IMR-90 (cell line): ENCODE measurements around the gene ARHGEF1. TPM values are rescaled to one million over a fixed set of nuclear protein-coding genes. Genes with fewer than 3 reads are reported as not detected.

ENCODE experiments used
- ATAC-seq: fragments of 200-7000 bp; cut with Tn5 transposase; 2 replicates; pipeline ENCODE4 v1.9.1; 2020; ENCODE audit warnings: low read depth, mild to moderate bottlenecking, moderate library complexity
- BruUV-seq: library from RNA; stranded (reverse); fragments of 400-500 nt; replicated peaks from 2 replicates; lab custom pipeline; 2021; lab: Mats Ljungman, UMichigan
- CTCF ChIA-PET: fragments of 300-600 bp; formaldehyde crosslinking; extraction: SDS; loops from one replicate; lab custom pipeline; 2021; ENCODE audit warnings: antibody characterized with exemption; lab: Yijun Ruan, JAX
- POLR2A ChIA-PET: fragments of 300-600 bp; sonication (Branson Sonifier 250); formaldehyde crosslinking; loops from one replicate; lab custom pipeline; 2022; ENCODE audit warnings: antibody characterized with exemption; ENCODE audit not compliant: unreplicated experiment; lab: Charles Lee
- DNase-seq: peaks from one replicate; pipeline ENCODE4 v3.0.0; 2013
- H2AFZ ChIP-seq: replicated peaks from 2 replicates; pipeline ENCODE3; 2013; ENCODE audit warnings: low read length, mild to moderate bottlenecking; ENCODE audit not compliant: poor library complexity
- H2AK5ac ChIP-seq: 2 replicates; pipeline ENCODE4 v1.6.1; 2013; ENCODE audit warnings: low read depth, low read length, inconsistent platforms
- H2AK9ac ChIP-seq: replicated peaks from 2 replicates; pipeline ENCODE3; 2013; ENCODE audit warnings: mild to moderate bottlenecking, low read depth, low read length, moderate library complexity; ENCODE audit not compliant: poor library complexity
- H2BK120ac ChIP-seq: 2 replicates; pipeline ENCODE4 v1.6.1; 2013; ENCODE audit warnings: low read depth, low read length, inconsistent platforms
- H2BK15ac ChIP-seq: 3 replicates; pipeline ENCODE4 v1.6.1; 2013; ENCODE audit warnings: low read depth, low read length, inconsistent platforms
- H2BK20ac ChIP-seq: 2 replicates; pipeline ENCODE4 v1.6.1; 2013; ENCODE audit warnings: low read depth, mild to moderate bottlenecking, inconsistent platforms, low read length, moderate library complexity
- H2BK5ac ChIP-seq: 2 replicates; pipeline ENCODE4 v1.6.1; 2013; ENCODE audit warnings: mild to moderate bottlenecking, low read depth, low read length, inconsistent platforms; ENCODE audit not compliant: poor library complexity, severe bottlenecking
- H3K14ac ChIP-seq: replicated peaks from 2 replicates; pipeline ENCODE4 v1.6.1; 2013; ENCODE audit warnings: low read depth, low read length, inconsistent platforms
- H3K18ac ChIP-seq: 2 replicates; pipeline ENCODE4 v1.6.1; 2013; ENCODE audit warnings: low read depth, low read length, control low read depth
- H3K23ac ChIP-seq: 2 replicates; pipeline ENCODE4 v1.6.1; 2013; ENCODE audit warnings: low read depth, low read length, inconsistent platforms
- H3K27ac ChIP-seq: 2 replicates; pipeline ENCODE4 v1.5.1; 2013; ENCODE audit warnings: mild to moderate bottlenecking, control low read depth, low read length; ENCODE audit not compliant: insufficient read depth
- H3K27me3 ChIP-seq: 2 replicates; pipeline ENCODE4 v1.6.1; 2013; ENCODE audit warnings: low read length; ENCODE audit not compliant: control insufficient read depth, insufficient read depth
- H3K36me3 ChIP-seq: 2 replicates; pipeline ENCODE4 v1.6.1; 2013; ENCODE audit warnings: low read length, mixed read lengths; ENCODE audit not compliant: control insufficient read depth, insufficient read depth
- H3K4ac ChIP-seq: 2 replicates; pipeline ENCODE4 v1.6.1; 2013; ENCODE audit warnings: low read depth, low read length, inconsistent platforms
- H3K4me1 ChIP-seq: 2 replicates; pipeline ENCODE4 v1.6.1; 2013; ENCODE audit warnings: low read length, mixed read lengths; ENCODE audit not compliant: control insufficient read depth, insufficient read depth
- H3K4me2 ChIP-seq: 2 replicates; pipeline ENCODE4 v1.6.1; 2013; ENCODE audit warnings: low read depth, mild to moderate bottlenecking, control low read depth, low read length, moderate library complexity
- H3K4me3 ChIP-seq: 2 replicates; pipeline ENCODE4 v1.5.1; 2013; ENCODE audit warnings: low read depth, mild to moderate bottlenecking, control low read depth, low read length, moderate library complexity; ENCODE audit not compliant: insufficient read depth
- H3K56ac ChIP-seq: 2 replicates; pipeline ENCODE4 v1.6.1; 2013; ENCODE audit warnings: low read length, inconsistent platforms; ENCODE audit not compliant: insufficient read depth; ENCODE audit errors: extremely low read depth
- H3K79me1 ChIP-seq, 2 experiments: 2 replicates each; pipeline ENCODE4 v1.6.1; 2013; ENCODE audit warnings: low read length in 2 of 2, inconsistent platforms in 1 of 2, low read depth in 1 of 2
- H3K9ac ChIP-seq: 2 replicates; pipeline ENCODE4 v1.6.1; 2013; ENCODE audit warnings: low read depth, low read length, control low read depth
- H3K9me1 ChIP-seq: 2 replicates; pipeline ENCODE4 v1.6.1; 2013; ENCODE audit warnings: low read length, inconsistent platforms; ENCODE audit not compliant: insufficient read depth
- H3K9me3 ChIP-seq: 2 replicates; pipeline ENCODE4 v1.6.1; 2013; ENCODE audit warnings: low read length; ENCODE audit not compliant: control insufficient read depth, insufficient read depth
- H4K20me1 ChIP-seq: 2 replicates; pipeline ENCODE4 v1.6.1; 2013; ENCODE audit warnings: low read length, inconsistent platforms; ENCODE audit not compliant: insufficient read depth
- H4K5ac ChIP-seq: 2 replicates; pipeline ENCODE4 v1.6.1; 2013; ENCODE audit warnings: mild to moderate bottlenecking, low read depth, low read length, control low read depth
- H4K8ac ChIP-seq, 2 experiments: 2 replicates each; pipeline ENCODE4 v1.6.1; 2013; ENCODE audit warnings: low read depth in 2 of 2, low read length in 2 of 2, control low read depth in 1 of 2, inconsistent platforms in 1 of 2
- H4K91ac ChIP-seq: 2 replicates; pipeline ENCODE4 v1.6.1; 2013; ENCODE audit warnings: low read depth, low read length, inconsistent platforms; ENCODE audit not compliant: insufficient read depth
- NFE2L2 ChIP-seq: fragments of 150-350 bp; IDR thresholded peaks from 2 replicates; pipeline ENCODE4 v1.6.1; 2016; ENCODE audit warnings: low read depth, mild to moderate bottlenecking, low read length
- WGBS, 2 experiments: methylation state at CpG; one replicate each; pipeline versions ENCODE4 v1.1.5 to v1.1.7; 2013; ENCODE audit warnings: missing lambda C conversion rate in 2 of 2; ENCODE audit not compliant: insufficient read length in 1 of 2; ENCODE audit errors: extremely low coverage in 2 of 2; 5-methylcytosine and 5-hydroxymethylcytosine counted together
- dilution Hi-C: fragments of 300-500 bp; cut with HindIII; formaldehyde crosslinking; loops from one replicate; pipeline ENCODE4 v1.14.3; 2018; ENCODE audit warnings: low sequenced_read_pairs; ENCODE audit not compliant: unreplicated experiment
- in situ Hi-C: fragments of 300-500 bp; cut with MboI; formaldehyde crosslinking; loops from 3 replicates; pipeline ENCODE4 v1.14.3; 2019; ENCODE audit warnings: low sequenced_read_pairs, inconsistent platforms, mixed read lengths
- intact Hi-C: fragments of 100-400 bp; cut with micrococcal nuclease; formaldehyde crosslinking; loops from 2 replicates; pipeline ENCODE4 v1.10.0; 2022
- polyA plus RNA-seq, 3 experiments: library from polyadenylated mRNA; depleted of rRNA; stranded (reverse); fragments of >200 nt; gene quantifications; 2 replicates each; pipeline ENCODE4 v1.2.3, GENCODE V29; 2012; ENCODE audit warnings: low replicate concordance in 1 of 3
- total RNA-seq: library from RNA; depleted of rRNA; stranded (reverse); fragments of >200 nt; gene quantifications from 2 replicates; pipeline ENCODE4 v1.2.3, GENCODE V29; 2012
- TF ChIP-seq, protein P1 (sequence below): fragments of 150-350 bp; IDR thresholded peaks from 2 replicates; pipeline ENCODE4 v1.6.1; 2016; ENCODE audit warnings: low read depth, mild to moderate bottlenecking, low read length, moderate library complexity, borderline replicate concordance

ARHGEF1 gene
- total and polyA plus RNA-seq, 2 of the 4 experiments (the other 2 are of a cell fraction): 11.5 to 47.1 TPM

DNA sequence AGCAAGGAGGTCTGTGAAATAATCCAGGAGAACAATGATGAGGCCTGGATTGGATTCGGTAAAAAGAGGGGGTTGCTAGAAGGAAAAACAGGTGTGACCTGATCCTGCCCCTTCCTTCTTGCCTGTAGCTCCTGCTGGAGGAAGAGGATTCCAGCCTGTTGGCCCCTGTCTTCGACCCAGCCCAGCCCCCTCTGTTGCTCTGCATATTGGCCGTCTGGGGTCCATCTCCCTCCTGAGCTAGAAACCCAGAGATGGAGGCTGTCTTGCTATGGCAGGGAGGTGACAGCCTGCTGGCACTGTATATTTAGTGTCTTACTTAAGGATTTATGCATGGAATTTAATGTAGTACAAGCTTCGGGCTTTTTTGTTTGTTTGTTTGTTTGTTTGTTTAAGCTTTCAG lies 31.5 kb upstream of the ARHGEF1 start:
- Histone ChIP-seq H2AFZ (no peak overlapping the region), H3K9me3 (no peaks in the 10 kb centered on the region), H3K79me1 (no peaks in the 10 kb centered on the region), H3K4me1 (no peaks in the 10 kb centered on the region), H4K91ac (no peak overlapping the region), H3K4me3 (no peak overlapping the region), H3K36me3 (no peaks in the 10 kb centered on the region), H2AK5ac (no peak overlapping the region), H3K4me2 (no peak overlapping the region), H3K9ac (no peak overlapping the region), H3K27me3 (peaks cover 51% of the 10 kb centered on the region), H2BK15ac (no peak overlapping the region), H4K5ac (no peak overlapping the region), H2BK5ac (no peak overlapping the region), H4K20me1 (no peaks in the 10 kb centered on the region), H3K27ac (no peak overlapping the region), H3K23ac (no peak overlapping the region), H4K8ac (no peak overlapping the region), H3K18ac (no peak overlapping the region), H2BK20ac (no peak overlapping the region), H2BK120ac (no peak overlapping the region), H3K4ac (no peak overlapping the region), H3K56ac (no peak overlapping the region), H3K14ac (no peak overlapping the region), H2AK9ac (no peak overlapping the region), H3K9me1 (no peaks in the 10 kb centered on the region)
- in situ Hi-C loops: no loop called here
- CTCF ChIA-PET: no interaction called here
- intact Hi-C loops: no loop called here
- TF ChIP-seq NFE2L2: no peak
- TF ChIP-seq, protein P1, sequence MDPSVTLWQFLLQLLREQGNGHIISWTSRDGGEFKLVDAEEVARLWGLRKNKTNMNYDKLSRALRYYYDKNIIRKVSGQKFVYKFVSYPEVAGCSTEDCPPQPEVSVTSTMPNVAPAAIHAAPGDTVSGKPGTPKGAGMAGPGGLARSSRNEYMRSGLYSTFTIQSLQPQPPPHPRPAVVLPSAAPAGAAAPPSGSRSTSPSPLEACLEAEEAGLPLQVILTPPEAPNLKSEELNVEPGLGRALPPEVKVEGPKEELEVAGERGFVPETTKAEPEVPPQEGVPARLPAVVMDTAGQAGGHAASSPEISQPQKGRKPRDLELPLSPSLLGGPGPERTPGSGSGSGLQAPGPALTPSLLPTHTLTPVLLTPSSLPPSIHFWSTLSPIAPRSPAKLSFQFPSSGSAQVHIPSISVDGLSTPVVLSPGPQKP: no peak
- 20% methylated on average over 1 of the region's 4 CpGs; no CpG with 5 or more reads in 1 of the 2 experiments for WGBS, 2 experiments
- no TSS peak for BruUV-seq
- DNase-seq (no peak), ATAC-seq (no peak)
- POLR2A ChIA-PET: no interaction called here
- dilution Hi-C loops: no loop called here
